ENCODE results near the gene MPV17L2.
A peak's percentile ranks its signal among the peaks of the same experiment; 100 is the strongest.

The MPV17L2 gene

DNA sequence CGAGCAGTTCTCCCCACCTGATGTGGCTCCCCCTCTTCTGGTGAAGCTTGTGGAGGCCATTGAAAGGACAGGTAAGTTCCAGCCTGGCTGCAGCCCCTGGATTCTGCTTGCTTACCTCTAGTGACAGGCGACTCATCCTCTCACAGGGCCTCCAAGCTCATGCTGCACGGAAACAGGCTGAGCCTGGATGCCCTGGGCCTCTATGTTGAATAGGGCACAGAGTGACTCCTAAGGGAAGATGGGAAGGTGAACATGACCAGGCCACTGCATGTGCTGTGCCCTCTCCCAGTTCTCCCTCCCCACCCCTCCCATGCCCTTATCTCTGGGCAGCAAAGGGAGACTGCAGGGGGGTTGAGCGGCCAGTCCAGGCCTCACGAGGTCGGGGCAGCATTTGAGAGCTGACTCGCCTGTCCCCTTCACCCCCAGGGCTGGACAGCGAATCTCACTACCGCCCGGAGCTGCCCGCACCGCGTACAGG is 32.5 kb upstream of the MPV17L2 start:
- no peak overlapping the region for H3K4me3 ChIP-seq (ENCODE audit: low read depth, low read length)

DNA sequence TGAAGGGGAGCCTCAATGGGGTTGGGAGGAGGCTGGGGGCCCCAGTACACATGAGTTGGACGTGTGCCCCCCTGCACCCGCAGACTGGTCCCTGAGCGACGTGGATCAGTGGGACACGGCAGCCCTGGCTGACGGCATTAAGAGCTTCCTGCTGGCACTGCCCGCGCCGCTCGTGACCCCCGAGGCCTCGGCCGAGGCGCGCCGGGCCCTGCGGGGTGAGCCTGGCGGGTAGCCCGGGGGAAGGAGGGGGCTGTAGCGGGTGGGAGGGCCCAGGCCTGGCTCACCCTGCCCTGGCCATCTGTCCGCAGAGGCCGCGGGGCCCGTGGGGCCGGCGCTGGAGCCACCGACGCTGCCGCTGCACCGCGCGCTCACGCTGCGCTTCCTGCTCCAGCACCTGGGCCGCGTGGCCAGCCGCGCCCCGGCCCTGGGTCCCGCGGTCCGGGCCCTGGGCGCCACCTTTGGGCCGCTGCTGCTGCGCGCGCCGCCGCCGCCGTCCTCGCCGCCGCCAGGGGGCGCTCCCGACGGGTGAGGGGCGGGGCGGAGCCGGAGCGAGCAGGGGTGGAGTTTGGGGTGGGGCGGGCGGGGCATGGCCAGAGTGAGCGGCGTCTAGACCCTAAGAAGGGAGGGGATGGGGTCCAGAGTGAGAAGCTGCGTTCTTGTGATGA is 31.9 kb upstream of the MPV17L2 start:
- H3K4me3 ChIP-seq (ENCODE audit: low read depth, low read length): no peak overlapping the region

DNA sequence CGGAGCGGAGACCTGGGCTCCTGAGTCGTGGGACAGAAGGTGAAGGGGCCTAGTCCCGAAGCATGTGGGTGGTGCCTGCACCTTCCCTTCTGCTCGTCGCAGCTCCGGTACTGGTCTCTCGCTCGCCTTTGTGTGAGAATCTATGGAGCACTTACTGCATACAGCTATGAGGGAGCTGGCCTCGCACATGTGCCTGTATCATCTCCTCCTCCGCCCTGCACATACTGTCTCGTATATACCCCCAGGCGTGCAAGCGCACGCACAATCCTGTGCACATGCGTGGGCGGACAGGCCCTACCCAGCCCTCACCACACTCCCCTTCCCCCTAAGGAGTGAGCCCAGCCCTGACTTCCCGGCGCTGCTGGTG is 31.4 kb upstream of the MPV17L2 start:
- H3K4me3 ChIP-seq (ENCODE audit: low read depth, low read length): no peak overlapping the region

DNA sequence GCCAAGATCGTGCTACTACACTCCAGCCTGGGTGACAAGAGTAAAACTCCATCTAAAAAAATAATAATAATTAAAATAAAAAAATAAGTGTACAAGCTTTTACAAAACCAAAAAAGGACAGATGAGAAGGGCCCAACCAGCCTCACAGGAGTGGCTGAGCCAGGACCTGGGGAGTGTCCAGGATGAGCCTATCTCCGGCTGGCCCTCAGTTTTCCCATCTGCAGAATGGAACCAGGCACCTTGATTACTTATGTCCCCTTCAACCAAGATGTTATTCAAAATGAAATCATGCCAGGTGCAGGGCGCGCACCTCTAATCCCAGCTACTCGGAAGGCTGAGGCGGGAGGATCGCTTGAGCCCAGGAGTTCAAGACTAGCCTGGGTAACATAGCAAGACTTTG is 28.9 kb upstream of the MPV17L2 start:
- no peak overlapping the region for H3K4me3 ChIP-seq (ENCODE audit: low read depth, low read length)

DNA sequence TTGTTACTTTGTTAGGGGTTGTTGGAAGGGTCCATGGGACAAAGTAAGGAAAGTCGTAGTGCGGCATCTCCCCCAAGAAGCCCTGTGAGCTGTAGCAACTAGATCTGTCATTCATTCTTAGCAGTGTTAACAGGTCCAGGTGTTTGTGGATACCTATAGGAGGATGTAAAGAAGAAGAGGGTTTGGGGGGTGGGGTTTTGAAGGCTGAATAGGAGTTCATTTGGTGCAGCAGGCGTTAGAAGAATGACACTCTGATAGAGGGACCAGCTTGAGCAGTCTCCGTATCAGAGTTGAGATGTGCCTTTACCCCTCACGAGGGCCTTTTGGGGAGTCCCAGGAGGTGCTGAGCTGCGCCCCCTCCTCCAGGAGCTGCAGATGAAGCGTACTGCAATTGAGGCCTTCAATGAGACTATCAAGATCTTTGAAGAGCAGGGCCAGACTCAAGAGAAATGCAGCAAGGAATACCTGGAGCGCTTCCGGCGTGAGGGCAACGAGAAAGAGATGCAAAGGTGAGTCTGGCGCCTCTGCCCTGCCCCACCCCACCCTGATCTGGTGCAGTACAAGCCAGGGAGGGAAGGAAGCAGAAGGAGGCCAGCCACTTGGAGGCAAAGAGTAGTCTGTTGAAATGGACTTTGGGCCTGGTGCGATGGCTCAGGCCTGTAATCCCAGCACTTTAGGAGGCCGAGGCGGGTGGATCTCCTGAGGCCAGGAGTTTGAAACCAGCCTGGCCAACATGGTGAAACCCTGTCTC is 27.0 kb upstream of the MPV17L2 start:
- H3K4me3 ChIP-seq (ENCODE audit: low read depth, low read length): no peak overlapping the region

DNA sequence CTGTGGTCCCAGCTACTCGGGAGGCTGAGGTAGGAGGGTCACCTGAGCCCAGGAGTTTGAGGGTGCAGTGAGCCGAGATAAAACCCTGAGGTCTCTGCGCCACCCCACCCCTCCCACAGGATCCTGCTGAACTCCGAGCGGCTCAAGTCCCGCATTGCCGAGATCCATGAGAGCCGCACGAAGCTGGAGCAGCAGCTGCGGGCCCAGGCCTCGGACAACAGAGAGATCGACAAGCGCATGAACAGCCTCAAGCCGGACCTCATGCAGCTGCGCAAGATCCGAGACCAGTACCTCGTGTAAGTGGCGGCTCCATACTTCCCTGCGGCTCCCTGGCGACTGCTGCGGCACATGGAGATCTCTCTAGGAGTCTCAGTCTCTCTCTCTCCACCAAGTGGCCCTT is 26.0 kb upstream of the MPV17L2 start:
- H3K4me3 ChIP-seq (ENCODE audit: low read depth, low read length): no peak overlapping the region

DNA sequence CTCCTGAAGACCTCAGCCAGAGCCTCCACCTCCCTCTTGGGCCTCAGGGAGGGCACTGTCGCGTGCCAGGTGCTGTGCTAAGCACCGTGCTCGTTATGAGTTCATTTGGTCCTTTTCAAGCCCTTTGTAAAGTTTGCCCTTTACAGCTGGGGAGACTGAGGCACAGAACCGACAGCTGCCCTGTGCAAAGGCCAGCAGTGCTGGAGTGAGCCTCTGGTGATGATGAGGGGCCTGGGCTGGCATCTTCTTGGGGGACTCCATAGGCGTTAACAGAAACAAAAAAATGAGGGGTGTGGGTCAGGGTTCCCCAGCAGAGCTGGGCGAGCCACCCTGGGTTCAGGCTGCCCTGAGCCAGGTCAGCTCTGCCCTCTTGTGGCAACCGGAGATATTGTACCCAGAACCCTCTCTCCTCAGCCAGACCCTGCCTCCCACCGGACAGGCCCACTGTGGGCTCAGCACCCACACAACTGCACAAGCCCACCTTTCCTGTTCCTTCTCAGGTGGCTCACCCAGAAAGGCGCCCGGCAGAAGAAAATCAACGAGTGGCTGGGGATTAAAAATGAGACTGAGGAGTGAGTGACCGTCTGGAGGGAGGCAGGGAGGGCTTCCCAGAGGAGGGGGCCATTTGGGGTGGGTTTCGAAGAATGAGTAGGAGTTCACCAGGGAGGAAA is 24.9 kb upstream of the MPV17L2 start:
- no peak overlapping the region for H3K4me3 ChIP-seq (ENCODE audit: low read depth, low read length)

DNA sequence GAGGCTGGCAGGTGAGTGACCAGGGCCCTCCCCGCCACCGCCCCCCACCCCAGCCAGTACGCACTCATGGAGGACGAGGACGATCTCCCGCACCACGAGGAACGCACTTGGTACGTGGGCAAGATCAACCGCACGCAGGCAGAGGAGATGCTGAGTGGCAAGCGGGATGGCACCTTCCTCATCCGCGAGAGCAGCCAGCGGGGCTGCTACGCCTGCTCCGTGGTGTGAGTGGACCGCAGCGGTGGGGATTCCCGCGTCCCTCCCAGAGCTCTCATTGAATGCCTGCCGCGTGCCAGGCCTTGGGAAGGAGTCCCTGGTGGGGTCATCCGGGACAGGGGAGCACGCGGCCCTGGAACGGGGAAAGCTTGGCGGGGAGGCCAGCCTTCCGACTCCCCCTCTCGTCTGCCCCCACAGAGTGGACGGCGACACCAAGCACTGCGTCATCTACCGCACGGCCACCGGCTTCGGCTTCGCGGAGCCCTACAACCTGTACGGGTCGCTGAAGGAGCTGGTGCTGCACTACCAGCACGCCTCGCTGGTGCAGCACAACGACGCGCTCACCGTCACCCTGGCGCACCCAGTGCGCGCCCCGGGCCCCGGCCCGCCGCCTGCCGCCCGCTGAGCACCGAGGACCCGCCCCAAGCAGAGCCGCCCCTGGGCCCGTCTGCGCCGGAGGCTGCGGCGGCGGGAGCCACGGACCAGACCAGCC is 24.2 kb upstream of the MPV17L2 start:
- no peak overlapping the region for H3K4me3 ChIP-seq (ENCODE audit: low read depth, low read length)

DNA sequence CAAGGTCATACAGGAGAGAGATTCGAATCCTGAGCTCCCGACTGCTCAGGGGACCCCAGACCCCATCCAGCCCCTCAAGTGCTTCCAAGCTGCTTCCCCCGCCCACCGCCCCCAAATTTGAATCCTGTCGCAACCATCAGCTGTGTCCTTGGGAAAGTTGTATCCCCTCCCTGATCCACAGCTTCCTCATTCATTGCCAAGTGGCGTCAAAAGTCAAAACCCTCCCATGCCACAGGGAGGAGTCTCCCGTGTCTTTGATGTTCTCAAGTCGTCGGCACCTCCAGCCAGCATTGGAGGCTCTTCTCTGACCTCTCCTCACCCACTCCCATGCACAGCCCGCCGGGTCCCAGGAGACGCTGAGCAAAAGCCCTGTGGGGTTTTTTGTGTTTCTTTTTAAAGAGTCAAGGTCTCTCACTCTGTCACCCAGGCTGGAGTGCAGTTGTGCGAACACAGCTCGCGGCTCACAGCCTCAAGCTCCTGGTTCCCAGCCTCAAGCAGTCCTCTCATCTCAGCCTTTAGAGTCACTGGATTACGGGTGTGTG is 22.2 kb upstream of the MPV17L2 start:
- no peak overlapping the region for H3K4me3 ChIP-seq (ENCODE audit: low read depth, low read length)

DNA sequence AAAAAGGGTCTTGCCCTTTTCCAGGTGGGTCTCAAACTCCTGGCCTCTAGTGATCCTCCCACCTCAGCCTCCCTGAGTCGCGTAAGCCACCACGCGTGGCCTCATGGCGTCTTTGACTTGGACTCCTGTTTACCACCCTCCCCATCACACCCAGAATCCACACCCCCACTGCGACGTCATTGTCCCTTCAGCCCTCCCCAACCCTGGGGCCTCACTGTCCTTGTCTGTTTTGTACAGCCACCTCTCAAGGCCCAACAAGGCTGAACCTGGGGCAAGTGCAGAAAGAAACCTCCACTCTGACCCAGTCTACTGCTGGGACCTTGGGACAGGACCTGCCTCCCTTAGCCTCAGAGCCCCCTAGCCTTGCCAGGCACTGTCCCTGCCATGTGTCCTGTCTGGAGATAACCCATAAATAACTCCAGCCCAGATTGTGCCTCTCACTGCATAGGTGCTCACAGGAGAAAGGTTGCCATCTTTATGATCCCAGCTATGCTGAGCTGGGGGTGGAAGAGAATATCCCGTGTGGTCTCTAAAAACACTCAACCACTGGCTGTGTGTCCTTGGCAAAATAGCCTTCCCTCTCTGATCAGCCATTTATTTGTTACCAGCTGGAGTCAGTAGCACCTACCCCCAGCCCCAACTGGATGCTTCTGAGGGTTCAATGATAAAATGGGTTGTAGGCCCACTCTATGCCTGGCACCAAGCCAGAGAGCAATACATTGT is 21.3 kb upstream of the MPV17L2 start:
- H3K4me3 ChIP-seq (ENCODE audit: low read depth, low read length): no peak overlapping the region

DNA sequence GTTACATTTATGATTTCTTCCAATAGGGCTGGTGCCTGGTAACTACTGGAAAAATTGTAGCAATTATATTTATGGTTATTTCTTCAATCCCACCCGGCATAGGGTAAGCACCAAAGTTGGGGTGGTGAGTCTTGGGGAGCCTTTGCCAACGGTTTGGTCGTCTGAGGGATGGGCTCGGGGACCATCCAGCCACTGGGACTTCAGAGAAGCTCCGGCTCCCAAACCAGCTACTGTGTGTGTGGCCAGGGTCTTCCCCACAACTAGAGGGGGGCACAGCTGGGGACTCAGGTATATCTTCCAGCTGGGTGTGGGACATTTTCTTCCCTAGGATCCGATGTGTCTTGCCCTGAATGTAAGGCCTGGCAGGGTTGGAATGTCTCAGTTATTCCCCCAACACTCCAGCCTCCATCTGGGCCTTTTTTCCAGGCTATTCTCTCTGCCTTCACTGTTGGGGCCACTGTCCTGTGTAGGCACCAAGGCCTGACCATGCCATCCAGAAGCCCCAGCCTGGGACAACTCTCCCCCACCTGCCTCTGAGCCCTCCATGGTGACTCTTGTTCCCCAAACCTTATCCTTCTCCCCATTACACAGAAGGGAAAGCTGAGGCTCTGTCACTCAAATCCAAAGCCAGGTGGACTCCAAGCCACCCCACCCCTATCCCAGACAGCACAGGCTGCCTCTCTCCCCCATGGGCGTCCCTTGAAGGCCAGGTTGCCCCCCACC is 20.5 kb upstream of the MPV17L2 start:
- no peak overlapping the region for H3K4me3 ChIP-seq (ENCODE audit: low read depth, low read length)

DNA sequence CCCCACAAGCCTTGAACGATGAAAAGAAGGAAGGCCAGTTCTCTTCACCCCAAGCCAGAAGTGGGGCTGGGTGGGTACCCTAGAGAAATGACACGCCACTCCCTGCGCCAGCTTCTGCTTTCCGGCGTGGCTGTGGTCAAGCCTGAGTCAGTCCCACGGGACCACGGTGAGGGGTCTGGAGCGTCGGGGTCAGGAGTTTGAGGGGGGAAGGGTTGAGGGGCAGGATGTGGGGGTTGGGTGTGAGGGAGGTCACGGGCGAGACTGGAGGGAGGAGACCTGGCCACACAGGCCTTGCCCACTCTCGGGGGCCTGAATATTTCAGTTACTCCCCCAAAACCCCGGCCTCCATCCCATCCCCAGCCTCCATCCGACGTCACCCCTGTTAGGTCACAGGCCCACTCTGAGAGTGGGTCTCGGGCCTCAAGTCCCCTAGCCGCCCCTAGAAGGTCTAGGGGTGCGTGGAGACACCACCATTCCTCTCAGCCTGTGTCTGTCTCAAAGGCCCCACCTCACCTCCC is 19.9 kb upstream of the MPV17L2 start:
- no peak overlapping the region for H3K4me3 ChIP-seq (ENCODE audit: low read depth, low read length)

DNA sequence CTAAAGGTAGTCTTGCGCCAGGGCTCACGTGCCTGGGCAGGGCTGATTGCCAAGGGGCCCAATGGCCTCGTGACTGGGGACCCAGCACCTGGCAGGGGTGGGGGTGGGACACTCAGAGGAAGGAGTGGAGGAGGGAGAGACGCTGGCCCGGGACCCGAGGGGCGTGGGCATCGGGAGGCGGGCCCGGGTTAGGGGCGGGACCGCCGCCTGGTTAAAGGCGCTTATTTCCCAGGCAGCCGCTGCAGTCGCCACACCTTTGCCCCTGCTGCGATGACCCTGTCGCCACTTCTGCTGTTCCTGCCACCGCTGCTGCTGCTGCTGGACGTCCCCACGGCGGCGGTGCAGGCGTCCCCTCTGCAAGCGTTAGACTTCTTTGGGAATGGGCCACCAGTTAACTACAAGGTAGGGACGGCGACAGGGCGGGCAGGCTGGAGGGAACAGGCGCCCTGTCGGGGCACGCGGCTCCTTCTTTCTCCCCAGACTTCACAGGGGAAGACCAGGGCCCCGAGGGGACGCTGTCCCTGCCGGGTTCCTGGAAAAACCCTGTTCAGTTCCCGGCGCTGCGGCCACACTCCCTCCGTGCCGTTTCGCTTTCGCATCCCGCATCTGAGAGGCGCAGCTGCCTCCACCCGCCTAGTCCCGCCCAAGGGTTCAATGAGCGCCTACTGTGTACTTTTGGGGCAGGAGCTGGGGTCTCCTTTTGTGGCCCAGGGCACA is 19.3 kb upstream of the MPV17L2 start, which contains the start of gene IFI30:
TSS of gene IFI30 (plus strand) at position 242 of the 717 bp plus-strand sequence. CDS start at position 271, 29 bp downstream.
- H3K4me3 ChIP-seq (ENCODE audit: low read depth, low read length): peak within 1 kb of the TSS; percentile 50

DNA sequence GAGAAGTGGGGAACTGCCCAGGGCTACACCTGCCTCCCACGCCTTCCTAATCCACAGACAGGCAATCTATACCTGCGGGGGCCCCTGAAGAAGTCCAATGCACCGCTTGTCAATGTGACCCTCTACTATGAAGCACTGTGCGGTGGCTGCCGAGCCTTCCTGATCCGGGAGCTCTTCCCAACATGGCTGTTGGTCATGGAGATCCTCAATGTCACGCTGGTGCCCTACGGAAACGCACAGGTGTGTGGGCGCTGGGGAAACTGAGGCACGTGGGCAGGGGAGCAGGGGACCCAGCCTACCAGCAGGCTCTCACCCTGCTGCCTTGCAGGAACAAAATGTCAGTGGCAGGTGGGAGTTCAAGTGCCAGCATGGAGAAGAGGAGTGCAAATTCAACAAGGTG is 18.0 kb upstream of the MPV17L2 start:
- no peak overlapping the region for H3K4me3 ChIP-seq (ENCODE audit: low read depth, low read length)

DNA sequence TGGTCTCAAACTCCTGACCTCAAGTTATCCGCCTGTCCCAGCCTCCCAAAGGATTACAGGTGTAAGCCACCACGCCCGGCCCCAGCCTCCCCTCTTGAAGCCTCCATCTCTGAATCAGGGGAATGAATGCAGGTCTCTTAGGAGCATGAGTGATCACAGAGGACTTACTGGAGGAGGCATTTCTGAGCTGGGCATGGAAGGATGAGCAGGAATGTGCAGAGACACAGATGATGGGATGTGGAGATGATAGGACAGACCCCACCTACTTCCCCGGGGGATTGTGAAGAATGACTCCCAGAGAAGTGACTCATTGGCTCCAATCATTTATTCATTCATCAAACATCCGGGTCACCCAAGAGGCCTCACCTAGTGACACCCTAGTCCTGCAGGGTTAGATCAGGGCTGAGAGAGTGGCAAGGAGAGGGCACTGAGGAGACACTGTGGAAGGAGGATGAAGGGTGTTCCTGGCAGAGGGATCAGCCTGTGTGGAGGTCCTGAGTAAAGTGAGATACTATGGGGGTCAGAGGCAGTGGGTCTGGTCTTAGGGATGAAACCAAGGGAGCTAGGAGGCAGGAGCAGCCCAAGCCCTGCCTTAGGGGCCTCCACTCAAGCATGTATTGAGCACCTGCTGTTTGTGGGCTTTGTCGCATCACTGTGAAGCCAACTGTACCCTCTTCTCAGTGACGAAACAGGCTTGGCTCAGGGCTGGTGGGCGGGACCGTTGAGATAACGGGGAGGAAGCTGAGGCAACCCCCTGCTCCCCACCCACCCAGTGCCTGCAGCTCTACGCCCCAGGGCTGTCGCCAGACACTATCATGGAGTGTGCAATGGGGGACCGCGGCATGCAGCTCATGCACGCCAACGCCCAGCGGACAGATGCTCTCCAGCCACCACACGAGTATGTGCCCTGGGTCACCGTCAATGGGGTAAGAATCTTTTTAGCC is 16.4 kb upstream of the MPV17L2 start:
- no peak overlapping the region for H3K4me3 ChIP-seq (ENCODE audit: low read depth, low read length)

DNA sequence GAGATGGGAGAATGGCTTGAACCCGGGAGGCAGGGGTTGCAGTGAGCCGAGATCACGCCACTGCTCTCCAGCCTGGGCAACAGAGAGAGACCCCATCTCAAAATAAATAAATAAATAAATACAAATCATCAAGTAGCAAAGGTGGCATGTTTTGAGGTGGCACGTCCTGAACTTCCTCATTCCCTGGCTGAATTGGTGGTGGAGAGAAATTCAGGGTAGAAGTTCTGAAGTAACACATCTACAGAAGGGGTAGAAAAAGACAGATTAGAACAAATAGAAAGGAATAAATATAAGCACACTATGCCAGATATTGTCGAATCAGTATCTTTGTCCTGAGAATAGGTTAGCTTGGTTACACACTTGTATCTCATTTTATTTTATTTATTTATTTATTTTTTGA is 13.1 kb upstream of the MPV17L2 start:
- no peak overlapping the region for H3K4me3 ChIP-seq (ENCODE audit: low read depth, low read length)

DNA sequence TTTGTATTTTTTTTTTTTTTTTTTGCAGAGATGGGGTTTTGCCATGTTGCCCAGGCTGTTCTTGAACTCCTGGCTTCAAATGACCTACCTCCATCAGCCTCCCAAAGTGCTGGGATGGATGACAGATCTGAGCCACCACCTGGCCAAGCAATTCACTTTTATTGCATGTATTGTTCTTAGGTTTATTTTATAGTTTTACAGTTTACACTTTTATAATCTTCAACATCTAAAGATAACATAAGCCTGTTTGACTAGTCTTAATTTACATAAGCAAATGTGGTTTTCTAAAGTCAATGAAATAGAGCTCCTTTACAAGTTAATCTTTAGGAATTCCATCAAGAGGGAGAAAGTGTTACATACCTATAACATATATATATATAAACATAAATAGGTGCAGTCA is 9.5 kb upstream of the MPV17L2 start:
- H3K4me3 ChIP-seq (ENCODE audit: low read depth, low read length): no peak overlapping the region

DNA sequence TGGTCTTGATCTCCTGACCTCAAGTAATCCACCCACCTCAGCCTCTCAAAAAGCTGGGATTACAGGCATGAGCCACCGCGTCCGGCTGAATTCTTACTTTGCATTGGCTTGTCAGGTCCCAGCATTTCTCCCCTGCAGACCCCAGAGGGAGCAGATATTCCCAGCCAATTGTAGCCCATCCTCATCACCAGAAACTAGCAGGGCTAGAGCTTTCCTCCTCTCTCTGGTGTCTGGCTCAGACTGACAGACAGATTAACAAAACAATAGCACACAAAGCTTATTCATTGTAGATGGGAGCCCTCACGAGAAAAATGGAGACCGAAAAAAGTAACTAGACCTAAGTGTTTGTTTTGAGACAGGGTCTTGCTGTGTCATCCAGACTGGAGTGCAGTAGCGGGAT is 7.5 kb upstream of the MPV17L2 start:
- H3K4me3 ChIP-seq (ENCODE audit: low read depth, low read length): no peak overlapping the region
